GM12801 (cell line): Measurements from ENCODE around the gene TBC1D10A.

Experiments used
- TF ChIP-seq, protein P1 (sequence below): IDR thresholded peaks from one replicate; pipeline ENCODE4 v1.5.1; 2011; ENCODE audit warnings: control low read depth; ENCODE audit not compliant: insufficient read length; ENCODE audit errors: extremely low read depth

Gene TBC1D10A

DNA sequence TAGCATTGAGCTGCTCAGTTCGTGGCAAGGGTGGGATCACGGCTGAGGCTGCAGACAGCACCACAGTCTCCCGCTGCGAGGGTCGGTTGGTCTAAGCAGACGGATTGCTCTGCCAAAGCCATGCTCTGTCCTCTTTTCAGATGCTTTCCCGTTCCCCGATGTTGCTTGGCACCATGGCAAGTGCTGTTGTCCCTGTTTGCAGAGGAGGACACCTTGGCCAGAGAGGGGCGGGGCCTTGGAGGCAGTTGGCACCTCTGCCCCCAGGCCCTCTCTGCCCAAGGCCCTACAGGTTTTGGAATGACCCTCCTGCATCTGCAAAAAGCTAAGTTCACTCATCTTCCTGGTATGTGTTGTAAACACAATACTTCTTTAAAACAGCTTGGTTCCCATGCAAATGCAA, 41.7 kb upstream of the TBC1D10A start:
- TF ChIP-seq, protein P1, sequence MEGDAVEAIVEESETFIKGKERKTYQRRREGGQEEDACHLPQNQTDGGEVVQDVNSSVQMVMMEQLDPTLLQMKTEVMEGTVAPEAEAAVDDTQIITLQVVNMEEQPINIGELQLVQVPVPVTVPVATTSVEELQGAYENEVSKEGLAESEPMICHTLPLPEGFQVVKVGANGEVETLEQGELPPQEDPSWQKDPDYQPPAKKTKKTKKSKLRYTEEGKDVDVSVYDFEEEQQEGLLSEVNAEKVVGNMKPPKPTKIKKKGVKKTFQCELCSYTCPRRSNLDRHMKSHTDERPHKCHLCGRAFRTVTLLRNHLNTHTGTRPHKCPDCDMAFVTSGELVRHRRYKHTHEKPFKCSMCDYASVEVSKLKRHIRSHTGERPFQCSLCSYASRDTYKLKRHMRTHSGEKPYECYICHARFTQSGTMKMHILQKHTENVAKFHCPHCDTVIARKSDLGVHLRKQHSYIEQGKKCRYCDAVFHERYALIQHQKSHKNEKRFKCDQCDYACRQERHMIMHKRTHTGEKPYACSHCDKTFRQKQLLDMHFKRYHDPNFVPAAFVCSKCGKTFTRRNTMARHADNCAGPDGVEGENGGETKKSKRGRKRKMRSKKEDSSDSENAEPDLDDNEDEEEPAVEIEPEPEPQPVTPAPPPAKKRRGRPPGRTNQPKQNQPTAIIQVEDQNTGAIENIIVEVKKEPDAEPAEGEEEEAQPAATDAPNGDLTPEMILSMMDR: no peak

DNA sequence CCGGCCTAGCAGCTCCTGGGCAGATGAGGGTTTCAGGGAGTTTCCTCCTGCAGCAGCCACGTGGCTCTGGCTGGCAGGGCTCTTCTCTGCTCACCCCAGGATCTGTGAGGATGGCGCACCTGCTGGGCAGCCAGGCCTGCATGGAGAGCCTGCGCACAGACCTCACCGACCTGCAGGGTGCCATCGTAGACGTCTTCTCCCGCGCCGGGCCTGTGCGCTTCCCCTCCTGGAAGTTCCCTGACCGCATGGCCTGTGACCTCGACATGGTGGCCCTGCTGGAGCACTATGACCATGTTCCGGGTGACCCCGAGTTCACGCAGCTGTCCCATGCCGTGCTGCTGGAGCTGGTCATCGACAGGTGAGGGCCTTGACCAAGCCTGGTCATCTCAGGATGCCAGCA, 39.1 kb upstream of the TBC1D10A start:
- TF ChIP-seq, protein P1: no peak

DNA sequence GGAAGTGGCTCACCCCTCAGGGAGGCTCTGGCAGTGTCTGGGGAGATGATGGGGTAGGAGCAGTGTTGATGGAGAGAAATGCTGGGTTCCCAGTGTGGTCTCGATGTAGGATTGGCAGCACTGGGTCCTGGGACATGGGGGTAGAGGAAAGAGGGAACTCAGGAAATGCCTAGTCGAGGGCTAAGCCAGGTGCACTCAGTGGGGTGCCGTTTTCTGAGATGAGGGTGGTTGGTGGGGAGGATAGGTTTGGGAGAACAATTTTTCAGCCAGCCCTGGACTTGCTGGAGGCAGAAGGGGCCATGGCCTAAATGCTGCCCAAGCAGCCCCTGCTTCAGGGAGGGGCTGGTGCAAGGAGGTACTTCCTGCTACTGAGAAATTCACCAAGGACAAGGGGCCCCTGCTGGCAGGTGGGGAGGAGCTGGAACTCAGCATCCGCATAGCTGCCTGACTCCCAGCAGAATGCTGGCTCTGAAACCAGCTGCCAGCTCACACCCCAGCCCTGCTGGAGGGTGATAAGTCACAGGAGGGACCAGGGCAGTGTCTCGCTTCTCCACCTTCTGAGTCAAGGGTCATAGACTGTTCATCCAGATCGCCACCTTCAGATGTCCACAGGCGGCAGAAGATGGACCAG, 36.0 kb upstream of the TBC1D10A start:
- TF ChIP-seq, protein P1: no peak

DNA sequence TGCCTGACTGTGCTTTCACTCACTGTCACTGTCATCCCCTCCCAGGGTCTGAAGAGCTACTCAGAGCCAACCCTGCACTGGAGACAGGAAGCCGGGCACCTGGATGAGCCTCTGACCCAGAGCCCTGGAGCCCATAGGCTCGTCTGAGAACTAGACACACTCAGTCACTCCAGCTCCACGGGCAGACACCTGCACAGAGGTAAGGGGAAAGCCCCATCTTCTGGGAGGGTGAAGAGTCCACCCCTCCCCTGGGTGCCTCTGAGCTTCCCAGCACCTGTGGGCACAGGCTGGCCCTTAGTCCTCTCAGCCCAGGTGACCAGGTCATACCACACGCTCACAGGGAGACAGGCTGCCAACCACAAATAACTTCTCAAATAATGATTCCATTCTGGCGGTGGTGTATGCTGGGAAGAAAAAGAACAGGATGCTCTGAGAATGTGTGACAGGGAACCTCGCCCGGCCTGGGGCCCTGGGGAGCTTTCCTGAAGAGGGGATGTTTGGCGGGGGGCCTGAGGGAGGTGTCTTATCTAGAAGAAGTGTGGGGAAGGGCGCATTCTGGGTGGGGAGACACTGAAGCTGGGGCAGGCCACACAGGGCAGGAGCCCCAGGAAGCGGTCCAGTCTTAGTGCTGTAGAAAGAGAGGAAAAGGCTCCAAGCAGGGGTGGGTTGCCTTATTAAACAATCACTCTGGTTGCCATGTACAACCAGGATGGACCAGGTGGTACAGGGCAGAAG, 35.3 kb upstream of the TBC1D10A start:
- TF ChIP-seq, protein P1: no peak

DNA sequence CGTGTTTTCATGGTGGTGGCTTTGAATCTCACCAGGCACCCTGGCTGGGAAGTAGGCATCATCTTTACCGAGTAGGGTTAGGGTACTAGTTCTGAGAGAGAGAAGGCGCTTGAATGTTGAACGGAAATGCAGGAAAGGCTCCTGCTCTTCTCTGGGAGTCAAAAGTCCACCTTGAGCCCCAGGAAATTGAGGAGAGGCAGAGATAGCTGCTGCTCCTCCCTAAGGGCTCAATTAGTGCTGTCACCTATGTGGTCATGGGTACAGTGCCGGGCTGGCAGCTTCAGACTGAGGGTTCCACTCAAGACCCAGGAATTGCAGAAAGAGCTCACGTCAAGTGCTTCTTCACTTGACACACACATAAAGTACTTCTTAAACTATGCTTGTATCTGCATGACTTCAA, 31.8 kb upstream of the TBC1D10A start:
- TF ChIP-seq, protein P1: no peak

DNA sequence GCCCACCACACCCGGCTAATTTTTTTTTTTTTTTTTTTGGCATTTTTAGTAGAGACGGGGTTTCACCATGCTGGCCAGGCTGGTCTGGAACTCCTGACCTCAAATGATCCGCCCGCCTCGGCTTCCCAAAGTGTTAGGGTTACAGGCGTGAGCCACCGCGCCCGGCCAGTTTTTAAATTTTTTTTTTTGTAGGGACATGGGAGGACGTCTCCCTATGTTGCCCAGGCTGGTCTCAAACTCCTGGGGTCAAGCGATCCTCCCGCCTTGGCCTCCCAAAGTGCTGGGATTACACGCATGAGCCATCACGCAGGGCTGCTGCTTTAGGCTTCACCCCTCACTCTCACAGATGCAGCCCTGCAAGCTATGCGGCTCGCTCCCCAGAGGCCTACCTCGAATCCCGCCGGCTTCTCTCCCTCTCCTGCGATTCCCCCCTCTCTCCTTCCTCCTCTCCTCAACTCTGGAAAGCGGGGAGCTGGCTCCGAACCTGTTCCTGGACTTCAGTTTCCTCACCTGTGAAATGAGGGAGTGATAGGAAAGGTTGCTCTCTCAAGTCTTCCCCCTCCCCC, 31.0 kb upstream of the TBC1D10A start:
- TF ChIP-seq, protein P1: no peak

DNA sequence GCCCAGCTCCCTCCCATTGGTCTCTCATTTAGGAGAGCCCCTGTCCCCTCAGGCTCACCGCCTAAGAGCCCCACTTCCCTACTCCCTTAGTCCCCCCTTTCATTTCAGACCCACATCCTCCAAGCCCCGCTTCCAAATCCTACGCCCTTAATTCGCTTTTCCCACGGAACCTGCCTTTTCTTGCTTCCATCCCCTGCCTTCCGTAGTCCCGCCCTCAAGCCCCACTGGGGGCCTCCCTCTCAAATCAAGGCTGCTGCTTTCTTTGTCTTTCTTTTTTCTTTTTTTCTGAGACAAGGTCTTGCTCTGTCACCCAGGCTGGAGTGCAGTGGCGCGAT, 30.5 kb upstream of the TBC1D10A start:
- TF ChIP-seq, protein P1: no peak
